Renal cortex interstitium (tissue), 15 donors: Measurements from ENCODE around the gene CNTNAP1. TPM values are rescaled to one million over a fixed set of nuclear protein-coding genes. Genes with fewer than 3 reads are reported as not detected.
"Not testable (repeated sequence)": the region's sequence is repeated elsewhere in the genome, so short reads cannot be mapped to it uniquely, and the experiment has no call there.

Source experiments
- DNase-seq, 11 donors: peaks; one replicate each; pipeline ENCODE4 v3.0.0-alpha.2; 2013; ENCODE audit warnings: low read depth in 9 of 11, low spot score in 4 of 11; ENCODE audit errors: extremely low read depth in 1 of 11
- long read RNA-seq, 16 experiments: transcript quantifications; one replicate each; lab custom pipeline, GENCODE V29; 2026
- polyA plus RNA-seq, 3 donors: library from polyadenylated mRNA; unstranded; fragments of 120-200 nt; gene quantifications; one replicate each; pipeline ENCODE4 v1.2.1, GENCODE V29; 2013; ENCODE audit not compliant: insufficient read length in 3 of 3

CNTNAP1 gene
- 1 to 10 TPM; 6.7 to 8.9 (median 8.7) TPM for polyA plus RNA-seq
- long read RNA-seq, donor 1: 0 reads
- long read RNA-seq, donor 2: 0 reads
- long read RNA-seq, donor 3, full-length matches to known transcripts: 1 of 1 reads
- long read RNA-seq, donor 3, partial matches to known transcripts: 0 of 1 reads
- long read RNA-seq, donor 3, other reads (novel, unspliced or antisense): 0 of 1 reads
- long read RNA-seq, donor 4, partial matches to known transcripts: 16 of 16 reads
- long read RNA-seq, donor 4, other reads (novel, unspliced or antisense): 0 of 16 reads
- long read RNA-seq, donor 5: 0 reads
- long read RNA-seq, donor 6: 0 reads
- long read RNA-seq, donor 7, partial matches to known transcripts: 5 of 5 reads
- long read RNA-seq, donor 7, other reads (novel, unspliced or antisense): 0 of 5 reads
- long read RNA-seq, donor 8: 0 reads
- long read RNA-seq, donor 9: 0 reads
- long read RNA-seq, donor 10: 0 reads
- long read RNA-seq, donor 11: 0 reads
- long read RNA-seq, donor 12, partial matches to known transcripts: 0 of 1 reads
- long read RNA-seq, donor 12, other reads (novel, unspliced or antisense): 0 of 1 reads
- long read RNA-seq, donor 13: 0 reads
- long read RNA-seq, donor 14: 0 reads
- long read RNA-seq, donor 15: 0 reads
- long read RNA-seq, donor 16, partial matches to known transcripts: 10 of 10 reads
- long read RNA-seq, donor 16, other reads (novel, unspliced or antisense): 0 of 10 reads

DNA sequence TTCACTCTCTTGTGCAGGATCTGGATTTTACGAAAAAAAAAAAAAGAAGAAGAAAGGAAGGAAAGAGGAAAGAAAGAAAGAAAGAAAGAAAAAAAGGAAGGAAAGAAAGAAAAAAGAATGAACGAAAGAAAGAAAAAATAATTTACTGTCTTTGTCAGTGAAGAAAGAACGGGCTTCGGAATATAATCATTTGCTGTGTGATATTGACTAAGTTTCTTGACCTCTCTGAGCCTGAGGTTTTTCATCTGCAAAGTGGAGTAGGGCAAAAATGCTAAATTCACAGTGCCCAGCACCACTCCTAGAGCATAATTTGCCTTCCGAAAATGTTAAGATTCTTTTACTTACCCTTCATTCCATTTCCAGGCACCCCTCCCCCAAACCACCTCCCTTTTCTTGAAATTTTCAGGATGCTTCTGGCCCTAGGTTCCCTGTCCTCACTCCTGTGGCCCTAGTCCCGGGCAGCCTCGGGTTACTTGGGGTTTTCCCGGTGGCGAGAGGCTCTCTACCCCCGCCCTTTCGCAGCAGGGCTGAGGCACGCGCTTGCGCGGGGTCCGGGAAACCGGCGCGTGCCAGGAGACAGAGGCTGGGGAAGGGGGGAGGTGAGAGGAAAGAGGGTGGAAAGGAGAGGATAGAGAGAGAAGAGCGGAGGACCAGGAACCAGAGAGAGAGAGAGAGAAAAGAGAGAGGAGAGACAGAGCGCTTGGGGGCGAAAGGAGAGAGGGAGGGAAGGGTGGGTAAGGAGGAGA lies at the start of gene CNTNAP1:
CNTNAP1 (plus strand) TSS at position 556 of the 746 bp plus-strand sequence. CDS start 299 bp downstream, outside the sequence.
- DNase-seq: no peak

DNA sequence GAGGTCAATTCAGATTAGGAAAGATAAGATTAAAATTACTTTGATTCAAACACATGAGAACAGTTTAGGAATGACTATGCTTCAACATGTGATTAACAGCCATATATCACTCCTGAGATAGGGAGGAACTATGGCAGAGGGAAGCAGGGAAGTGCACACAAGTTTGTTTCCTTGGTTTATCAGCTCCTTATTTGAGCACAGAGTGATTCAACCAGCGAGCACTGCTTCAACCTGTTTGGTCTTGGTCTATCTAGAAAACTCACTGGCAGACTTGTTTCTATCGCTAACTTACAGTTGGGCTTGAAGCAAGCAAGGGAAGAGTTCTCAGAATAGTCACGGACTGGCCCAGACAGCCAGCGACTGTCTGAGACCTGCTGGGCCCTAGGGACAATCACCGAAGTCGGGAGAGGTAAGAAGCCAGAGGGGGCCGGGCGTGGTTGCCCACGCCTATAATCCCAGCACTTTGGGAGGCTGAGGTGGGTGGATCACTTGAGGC lies 49.3 kb upstream of the CNTNAP1 start:
- DNase-seq: no peak

DNA sequence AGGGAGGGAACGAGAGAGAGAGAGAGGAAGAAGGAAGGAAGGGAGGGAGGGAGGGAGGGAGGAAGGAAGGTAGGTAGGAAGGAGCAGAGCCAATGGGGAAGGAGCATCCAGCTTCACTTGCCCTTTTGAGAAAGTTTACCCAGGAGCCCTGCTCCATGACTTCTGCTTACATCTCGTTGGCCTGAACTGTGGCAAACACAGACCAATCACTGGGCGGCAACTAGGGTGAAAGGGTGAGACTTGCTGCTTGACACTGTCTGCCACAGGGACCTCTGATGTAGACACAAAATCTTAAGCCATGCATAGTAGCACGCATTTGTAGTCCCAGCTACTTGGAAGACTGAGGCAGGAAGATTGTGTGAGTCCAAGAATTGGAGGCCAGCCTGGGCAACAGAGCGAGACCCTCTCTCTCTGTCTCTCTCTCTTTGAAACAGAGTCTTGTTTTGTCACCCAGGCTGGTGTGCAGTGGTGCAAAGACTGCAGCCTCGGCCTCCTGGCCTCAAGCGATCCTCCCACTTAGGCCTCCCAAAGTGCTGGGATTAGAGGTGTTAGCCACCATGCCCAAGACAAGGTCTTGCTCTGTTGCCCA lies 42.7 kb upstream of the CNTNAP1 start:
- DNase-seq: no peak

DNA sequence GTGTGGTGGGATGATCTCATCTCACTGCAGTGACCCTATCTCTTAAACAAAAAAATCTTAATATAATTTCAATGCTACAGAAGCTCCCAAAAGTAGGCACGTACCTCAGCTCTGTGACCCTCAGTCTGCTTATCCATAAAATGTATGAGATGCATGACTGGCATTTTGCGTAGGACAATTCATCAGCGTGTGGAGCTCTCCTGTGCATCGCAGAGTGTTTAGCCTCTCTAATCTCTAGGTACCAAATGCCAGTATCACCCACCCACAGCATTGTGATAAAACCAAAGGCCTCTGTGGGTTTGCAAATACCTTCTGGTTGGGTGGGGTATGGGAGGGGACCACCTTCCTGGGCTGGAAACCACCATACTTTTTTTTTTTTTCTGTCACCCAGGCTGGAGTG lies 42.2 kb upstream of the CNTNAP1 start:
- DNase-seq: no peak

DNA sequence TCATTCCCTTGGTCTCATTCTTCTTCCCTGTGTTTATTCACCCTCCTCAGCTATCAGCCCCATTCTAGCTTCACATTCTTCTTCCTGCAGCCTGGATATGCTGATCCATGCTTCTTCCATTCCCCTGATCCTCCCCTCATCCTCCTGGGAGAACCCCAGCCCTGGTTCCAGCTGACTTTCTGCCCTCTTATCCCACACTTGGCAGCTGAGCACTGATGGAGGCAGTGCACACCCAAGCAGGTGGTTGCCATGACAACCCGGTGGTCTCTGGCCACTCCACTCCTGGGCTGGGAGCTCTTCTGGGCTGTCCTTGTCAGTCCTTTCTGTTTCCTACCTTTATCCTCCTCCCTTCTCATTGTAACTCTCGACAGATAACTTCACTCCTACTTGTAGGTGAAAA lies 40.0 kb upstream of the CNTNAP1 start:
- DNase-seq: no peak

DNA sequence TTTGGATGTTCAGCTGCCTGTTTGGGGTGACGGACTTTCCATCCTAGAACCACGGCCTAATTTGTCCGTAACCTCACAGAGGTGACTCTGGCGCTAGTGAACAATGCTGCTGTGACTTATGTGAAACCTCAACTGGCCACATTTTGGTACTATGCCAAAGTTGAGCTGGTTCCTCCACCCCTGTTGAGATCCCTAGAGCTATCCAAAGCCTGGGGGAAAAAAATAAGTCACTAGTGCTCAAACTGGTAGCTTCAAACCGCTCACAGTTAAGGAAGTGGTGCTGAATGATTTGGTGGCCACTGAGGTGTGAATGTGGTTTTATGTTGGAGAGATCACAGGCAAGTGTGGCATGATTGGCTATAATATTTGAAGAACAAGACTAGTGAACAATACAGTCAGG lies 34.6 kb upstream of the CNTNAP1 start:
- no peak for DNase-seq

DNA sequence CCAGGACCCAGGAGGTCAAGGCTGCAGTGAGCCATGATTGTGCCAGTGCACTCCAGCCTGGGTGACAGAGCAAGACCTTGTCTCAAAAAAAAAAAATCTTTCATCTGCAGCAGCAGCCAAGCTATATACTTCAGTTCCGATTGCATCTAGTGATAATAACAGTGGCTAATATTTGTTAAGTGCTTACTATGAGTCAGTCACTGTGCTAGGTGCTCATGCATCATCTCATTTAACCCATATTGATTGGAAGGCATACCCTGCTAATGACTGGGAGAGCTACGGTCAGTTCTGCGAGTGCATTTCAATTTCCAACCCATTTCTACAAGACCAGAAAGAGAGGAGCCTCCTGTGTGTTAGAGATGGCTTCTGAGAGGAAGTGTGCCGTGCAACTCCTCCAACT lies 30.9 kb upstream of the CNTNAP1 start:
- DNase-seq: no peak

DNA sequence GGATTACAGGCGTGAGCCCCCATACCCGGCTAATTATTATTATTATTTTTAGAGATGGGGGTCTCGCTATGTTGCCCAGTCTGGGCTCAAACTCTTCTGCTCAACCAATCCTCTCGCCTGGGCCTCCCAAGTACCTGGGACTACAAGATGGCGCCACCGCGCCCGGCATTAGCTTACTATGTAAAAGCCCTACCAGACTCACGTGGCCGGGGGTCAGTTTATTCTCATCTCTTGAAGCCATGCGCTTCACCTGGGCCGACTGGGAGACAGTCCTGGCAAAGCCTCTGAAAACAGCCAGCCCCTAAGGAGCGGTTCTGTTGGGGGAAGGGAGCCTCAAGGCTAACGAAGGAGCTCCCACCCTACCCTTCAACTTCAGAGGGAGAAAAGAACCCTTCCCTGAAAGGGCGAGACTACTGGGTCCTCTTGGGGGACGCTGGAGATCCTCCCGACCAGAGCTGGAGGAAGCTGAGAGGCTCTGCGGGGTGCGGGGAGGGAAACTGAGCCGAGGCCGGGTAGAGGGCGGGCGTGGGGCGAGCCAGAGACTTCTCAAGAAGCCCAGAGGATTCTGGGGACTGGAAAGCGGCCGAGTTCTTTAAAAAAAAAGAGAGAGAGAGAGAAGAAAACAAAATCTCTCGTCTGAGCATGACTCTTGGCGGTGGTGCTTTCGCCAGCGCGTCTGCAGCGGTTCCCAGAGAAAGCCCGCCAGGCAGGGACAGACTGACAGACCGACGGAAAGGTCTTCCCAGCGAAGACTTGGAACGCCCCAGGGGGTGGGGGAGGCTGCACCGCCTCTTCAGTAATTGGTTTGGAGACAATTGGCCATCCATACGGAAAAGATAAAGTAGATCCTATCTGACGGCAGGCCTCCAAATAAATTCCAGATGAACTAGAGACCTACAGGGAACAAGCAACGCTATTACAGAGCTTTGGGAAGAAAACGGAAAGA lies 28.9 kb upstream of the CNTNAP1 start:
- DNase-seq: no peak

DNA sequence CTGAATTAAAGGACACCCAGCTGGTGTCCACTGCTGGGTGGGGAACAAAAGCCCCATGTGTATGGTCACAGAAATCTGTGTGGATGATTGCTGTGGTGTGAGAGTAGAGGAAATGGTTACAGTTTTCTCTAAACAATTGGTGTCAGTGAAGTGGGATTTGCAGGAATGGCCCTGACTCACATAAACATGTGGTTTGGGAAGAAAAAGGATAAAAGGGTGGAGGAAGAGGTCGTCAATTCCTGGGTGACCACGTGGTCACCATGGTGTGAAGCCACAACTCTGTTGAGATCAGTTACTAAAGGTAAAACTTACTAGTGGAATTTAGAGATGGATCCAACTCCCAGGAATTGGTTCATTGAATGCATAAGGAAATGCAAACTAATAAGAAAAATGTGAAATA lies 26.8 kb upstream of the CNTNAP1 start:
- DNase-seq: no peak

DNA sequence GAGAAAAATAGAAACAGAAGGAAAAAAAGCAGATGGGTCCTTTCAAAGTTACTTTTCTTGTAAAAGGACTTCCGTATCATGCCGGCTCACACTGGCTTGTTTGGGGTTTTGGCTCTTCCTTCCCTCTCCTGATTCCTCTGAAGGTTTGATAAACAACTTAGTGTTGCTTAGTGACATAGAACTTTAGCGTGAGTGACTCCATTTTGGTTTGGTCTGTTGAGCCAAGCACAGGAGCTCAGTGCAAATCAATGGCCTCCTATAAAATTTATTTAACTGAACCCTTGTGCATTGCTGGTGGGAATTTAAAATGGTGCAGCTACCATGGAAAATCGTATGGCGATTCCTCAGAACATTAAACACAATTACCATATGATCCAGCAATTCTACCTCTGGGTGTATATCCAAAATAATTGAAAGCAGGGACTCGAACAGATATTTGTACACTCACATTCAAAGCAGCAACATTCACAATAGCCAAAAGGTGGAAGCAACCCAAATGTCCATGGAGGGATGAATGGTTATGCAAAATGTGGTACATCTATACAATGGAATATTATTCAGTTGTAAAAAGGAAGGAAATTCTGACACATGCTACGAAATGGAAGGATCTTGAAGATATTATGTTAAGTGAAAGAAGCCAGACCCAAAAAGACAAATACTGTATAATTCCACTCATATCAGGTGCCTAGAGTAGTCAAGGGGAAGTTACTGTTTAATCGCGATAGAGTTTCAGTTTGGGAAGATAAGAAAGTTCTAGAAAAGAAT lies 24.3 kb upstream of the CNTNAP1 start:
- no peak for DNase-seq

DNA sequence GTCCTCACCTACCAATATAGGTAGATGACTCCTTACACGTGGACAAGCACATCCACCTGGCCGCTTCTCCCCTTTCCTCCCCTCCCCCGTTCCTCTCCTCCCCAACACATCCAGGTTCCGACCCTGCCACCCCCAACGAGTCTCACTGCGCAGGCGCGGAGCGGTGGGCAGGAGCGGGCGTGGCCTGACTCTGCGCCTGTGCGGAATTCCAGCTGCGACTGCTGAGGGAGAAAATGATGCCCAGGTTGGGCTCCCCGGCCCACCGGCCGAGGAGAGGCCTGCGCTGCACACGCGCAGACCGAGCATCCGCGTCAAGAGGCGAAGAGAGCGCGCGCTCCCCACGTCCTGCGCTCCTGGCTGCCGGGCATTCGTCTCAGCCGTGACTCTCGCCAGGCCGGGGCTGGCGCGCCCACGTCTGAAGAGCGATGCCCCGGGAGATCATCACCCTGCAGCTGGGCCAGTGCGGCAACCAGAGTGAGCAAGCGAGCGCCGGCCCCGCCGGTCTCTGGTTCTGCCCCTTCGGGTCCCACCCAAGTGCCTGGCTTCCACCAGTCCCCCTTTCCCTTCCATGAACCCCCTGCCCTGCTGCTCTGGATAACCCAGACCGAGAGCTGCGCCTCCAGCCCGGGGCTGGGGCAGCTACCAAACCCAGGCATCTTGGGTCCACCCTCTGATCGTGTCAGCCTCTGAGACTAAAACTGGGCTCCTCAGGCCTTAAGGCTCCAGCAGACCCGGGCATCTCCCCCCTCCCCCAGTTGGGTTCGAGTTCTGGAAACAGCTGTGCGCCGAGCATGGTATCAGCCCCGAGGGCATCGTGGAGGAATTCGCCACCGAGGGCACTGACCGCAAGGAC lies 23.0 kb upstream of the CNTNAP1 start, which contains the start of gene TUBG2:
TUBG2 (plus strand) TSS at position 206 of the 853 bp plus-strand sequence; CDS start at position 426, 220 bp downstream.
- DNase-seq: peak in 9 of 11 donors; percentile 78 to 94 (median 89)

DNA sequence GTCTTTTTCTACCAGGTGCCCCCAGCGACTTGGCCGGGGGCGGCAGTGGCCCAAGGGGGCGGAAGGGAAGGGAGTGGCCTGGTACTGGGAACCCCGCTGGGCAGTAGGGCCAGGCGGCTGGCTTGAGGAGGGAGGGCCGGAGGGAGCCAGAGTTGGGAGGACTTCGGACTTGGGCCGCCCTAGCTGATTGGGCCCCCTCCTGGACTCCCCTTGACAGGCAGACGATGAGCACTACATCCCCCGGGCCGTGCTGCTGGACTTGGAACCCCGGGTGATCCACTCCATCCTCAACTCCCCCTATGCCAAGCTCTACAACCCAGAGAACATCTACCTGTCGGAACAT lies 22.4 kb upstream of the CNTNAP1 start:
- DNase-seq: not testable (repeated sequence)

DNA sequence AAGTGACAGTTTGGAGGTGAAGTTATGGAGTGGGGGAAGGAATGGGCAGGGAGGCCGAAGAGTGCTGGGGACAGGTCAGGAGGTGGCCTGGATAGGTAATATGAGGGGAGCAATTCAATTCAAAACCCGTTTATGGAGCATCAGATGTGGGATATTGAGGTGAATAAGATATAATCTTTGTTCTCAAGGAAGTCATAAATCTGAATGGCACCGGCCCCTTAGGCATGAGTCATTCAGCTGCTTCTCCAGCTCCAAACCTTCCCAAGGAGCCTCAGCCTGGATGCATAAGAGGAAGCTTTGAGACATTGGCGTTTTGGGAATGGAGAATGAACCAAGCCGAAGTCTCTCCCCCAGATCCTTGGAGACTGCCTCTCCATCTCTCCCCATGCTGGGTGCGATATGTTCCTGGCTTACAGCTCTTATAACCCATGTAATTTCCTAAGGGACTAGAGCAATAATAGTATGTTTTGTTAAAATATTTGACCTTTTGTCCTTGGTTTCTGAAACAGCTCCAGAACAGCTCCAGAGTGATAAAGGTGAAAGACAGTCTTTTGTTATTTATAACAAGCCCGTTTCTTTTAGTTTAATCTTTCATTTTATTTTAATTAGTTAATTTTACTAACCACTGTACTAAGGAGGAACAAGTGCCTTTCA lies 21.5 kb upstream of the CNTNAP1 start:
- DNase-seq: no peak

DNA sequence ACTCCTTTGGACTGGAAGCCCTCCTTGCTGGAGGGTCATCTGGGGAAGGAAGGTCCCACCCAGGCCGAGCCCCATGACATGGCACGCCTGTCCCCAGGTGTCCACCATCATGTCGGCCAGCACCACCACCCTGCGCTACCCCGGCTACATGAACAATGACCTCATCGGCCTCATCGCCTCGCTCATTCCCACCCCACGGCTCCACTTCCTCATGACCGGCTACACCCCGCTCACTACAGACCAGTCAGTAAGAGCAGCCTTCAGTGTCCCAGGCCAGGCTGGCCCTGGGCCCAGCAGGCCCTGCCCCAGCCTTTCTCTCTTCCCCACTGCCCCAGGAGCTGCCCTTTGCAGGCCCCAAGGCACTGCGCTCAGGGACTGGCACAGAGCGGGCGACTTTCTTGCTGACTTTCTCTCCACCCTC lies 16.7 kb upstream of the CNTNAP1 start:
- no peak for DNase-seq

DNA sequence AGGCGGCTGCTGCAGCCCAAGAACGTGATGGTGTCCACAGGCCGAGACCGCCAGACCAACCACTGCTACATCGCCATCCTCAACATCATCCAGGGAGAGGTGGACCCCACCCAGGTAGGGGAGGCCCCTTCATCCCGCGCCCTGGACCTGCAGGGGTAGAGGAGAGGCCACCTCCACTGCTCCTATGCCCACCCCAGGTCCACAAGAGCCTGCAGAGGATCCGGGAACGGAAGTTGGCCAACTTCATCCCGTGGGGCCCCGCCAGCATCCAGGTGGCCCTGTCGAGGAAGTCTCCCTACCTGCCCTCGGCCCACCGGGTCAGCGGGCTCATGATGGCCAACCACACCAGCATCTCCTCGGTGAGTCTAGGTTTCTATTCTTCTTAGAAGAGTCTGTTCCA lies 16.2 kb upstream of the CNTNAP1 start:
- DNase-seq: not testable (repeated sequence)
